Ovary (tissue), 3 donors: ENCODE data around the gene JAKMIP3.

ENCODE experiments used
- EP300 ChIP-seq: sonication (generic); formaldehyde crosslinking; IDR thresholded peaks from one replicate; pipeline ENCODE4 v1.6.1; 2017; ENCODE audit warnings: antibody characterized with exemption
- POLR2A ChIP-seq: fragments of 450-650 bp; IDR thresholded peaks from one replicate; pipeline ENCODE4 v1.6.1; 2017; ENCODE audit warnings: antibody characterized with exemption, mild to moderate bottlenecking, moderate library complexity
- TF ChIP-seq, protein P1 (sequence below), 3 donors: fragments of 450-650 bp in 2 of 3; fragments of 200-600 bp in 1 of 3; IDR thresholded peaks; one replicate each; pipeline versions ENCODE4 v1.5.1 to v1.8.0; 2016 to 2022; ENCODE audit warnings: antibody characterized with exemption in 3 of 3, mild to moderate bottlenecking in 1 of 3
- donor health status: DM: no; HTN: no; CAD: no.

GRCh38 chr10:132040046-132040445, 25.7 kb upstream of the JAKMIP3 start:
- TF ChIP-seq, protein P1, sequence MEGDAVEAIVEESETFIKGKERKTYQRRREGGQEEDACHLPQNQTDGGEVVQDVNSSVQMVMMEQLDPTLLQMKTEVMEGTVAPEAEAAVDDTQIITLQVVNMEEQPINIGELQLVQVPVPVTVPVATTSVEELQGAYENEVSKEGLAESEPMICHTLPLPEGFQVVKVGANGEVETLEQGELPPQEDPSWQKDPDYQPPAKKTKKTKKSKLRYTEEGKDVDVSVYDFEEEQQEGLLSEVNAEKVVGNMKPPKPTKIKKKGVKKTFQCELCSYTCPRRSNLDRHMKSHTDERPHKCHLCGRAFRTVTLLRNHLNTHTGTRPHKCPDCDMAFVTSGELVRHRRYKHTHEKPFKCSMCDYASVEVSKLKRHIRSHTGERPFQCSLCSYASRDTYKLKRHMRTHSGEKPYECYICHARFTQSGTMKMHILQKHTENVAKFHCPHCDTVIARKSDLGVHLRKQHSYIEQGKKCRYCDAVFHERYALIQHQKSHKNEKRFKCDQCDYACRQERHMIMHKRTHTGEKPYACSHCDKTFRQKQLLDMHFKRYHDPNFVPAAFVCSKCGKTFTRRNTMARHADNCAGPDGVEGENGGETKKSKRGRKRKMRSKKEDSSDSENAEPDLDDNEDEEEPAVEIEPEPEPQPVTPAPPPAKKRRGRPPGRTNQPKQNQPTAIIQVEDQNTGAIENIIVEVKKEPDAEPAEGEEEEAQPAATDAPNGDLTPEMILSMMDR (IDR thresholded peaks at IDR 0.05): no peak
- no peak for TF ChIP-seq POLR2A
- TF ChIP-seq EP300: no peak
